ENCODE data around the gene LACC1.
A peak's percentile ranks its signal among the peaks of the same experiment; 100 is the strongest.

GRCh38 chr13:43908156-43909126 lies 28.7 kb downstream of the LACC1 start:
- TF ChIP-seq CTCF (IDR thresholded peaks at IDR 0.05) (peak; percentile 82), EZH2 (IDR thresholded peaks at IDR 0.05; ENCODE audit: borderline replicate concordance, insufficient read depth, low read depth, low read length, poor library complexity, severe bottlenecking) (no peak)

Data from B cell (primary cell).